Esophagus muscularis mucosa (tissue), 4 donors: ENCODE data around the gene HINFP.

Source experiments
- CTCF ChIP-seq, 3 experiments: fragments of 200-600 bp in 2 of 3; fragments of 450-650 bp in 1 of 3; sonication (generic) in 2 of 3; IDR thresholded peaks; one replicate each; pipeline ENCODE4 v1.5.1; 2017 to 2019; ENCODE audit warnings: antibody characterized with exemption in 3 of 3, mild to moderate bottlenecking in 2 of 3, moderate library complexity in 1 of 3
- EP300 ChIP-seq: sonication (generic); formaldehyde crosslinking; IDR thresholded peaks from one replicate; pipeline ENCODE4 v1.6.1; 2017; ENCODE audit warnings: antibody characterized with exemption
- POLR2AphosphoS5 ChIP-seq, 2 donors: sonication (generic); formaldehyde crosslinking; IDR thresholded peaks; one replicate each; pipeline ENCODE4 v1.6.1; 2017; ENCODE audit warnings: antibody characterized with exemption in 2 of 2

DNA sequence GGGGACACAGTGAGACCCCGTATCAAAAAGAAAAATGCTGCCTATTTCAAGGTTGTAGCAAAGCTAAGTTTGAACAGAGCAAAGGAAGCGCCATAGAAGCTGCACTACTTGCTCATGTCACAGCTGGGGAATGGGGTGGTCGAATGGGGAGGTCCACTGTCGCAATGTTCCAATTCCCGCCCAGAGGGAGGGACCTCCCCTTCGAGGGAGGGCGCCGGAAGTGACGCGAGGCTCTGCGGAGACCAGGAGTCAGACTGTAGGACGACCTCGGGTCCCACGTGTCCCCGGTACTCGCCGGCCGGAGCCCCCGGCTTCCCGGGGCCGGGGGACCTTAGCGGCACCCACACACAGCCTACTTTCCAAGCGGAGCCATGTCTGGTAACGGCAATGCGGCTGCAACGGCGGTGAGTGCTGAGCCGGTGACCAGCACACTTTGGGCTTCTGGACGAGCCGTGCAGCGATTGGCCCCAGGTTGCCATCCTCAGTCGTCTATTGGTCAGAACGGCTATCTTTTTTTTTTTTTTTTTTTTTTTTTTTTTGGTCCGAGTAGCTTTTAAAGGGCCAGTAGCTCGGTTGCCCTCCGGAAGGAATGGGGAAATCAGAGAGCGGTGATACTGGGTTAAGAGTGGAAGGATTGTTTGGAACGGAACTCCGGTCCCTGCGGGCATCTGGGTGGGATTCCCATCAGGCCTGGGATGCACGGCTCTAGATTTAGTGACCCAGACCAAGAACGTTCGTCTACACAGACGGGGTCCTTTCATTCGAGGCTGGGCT, 36.5 kb upstream of the HINFP start, which contains the start of gene HMBS:
- TF ChIP-seq POLR2AphosphoS5 (IDR thresholded peaks at IDR 0.05) (peak; percentile 84 to 89), CTCF (IDR thresholded peaks at IDR 0.05) (peak in 1 of 3 experiments; percentile 6), EP300 (no peak)
